MCF 10A (cell line): ENCODE measurements around the gene RPP14. TPM values are rescaled to one million over a fixed set of nuclear protein-coding genes. Genes with fewer than 3 reads are reported as not detected.
A peak's percentile ranks its signal among the peaks of the same experiment; 100 is the strongest.

ENCODE experiments used
- BruUV-seq: library from RNA; stranded (reverse); fragments of 400-500 nt; replicated peaks from 2 replicates; lab custom pipeline; 2021; lab: Mats Ljungman, UMichigan
- CTCF ChIA-PET: fragments of 300-600 bp; sonication (Branson Sonifier 250); formaldehyde crosslinking; extraction: SDS; loops from one replicate; lab custom pipeline; 2021; ENCODE audit warnings: antibody characterized with exemption, inconsistent platforms; lab: Yijun Ruan, JAX
- POLR2A ChIA-PET: fragments of 300-600, 350-650 bp; sonication (Branson Sonifier 250); formaldehyde crosslinking; extraction: SDS; loops from one replicate; lab custom pipeline; 2020; ENCODE audit warnings: antibody characterized with exemption, inconsistent platforms; lab: Yijun Ruan, JAX
- DNase-seq: peaks from one replicate; pipeline ENCODE4 v3.0.0-alpha.2; 2018; ENCODE audit not compliant: unreplicated experiment
- H3K27ac Mint-ChIP-seq: one replicate; pipeline ENCODE4 v1.8.0; 2022; ENCODE audit warnings: mild to moderate bottlenecking, low read depth, mixed read lengths; ENCODE audit not compliant: unreplicated experiment
- H3K27me3 Mint-ChIP-seq: one replicate; pipeline ENCODE4 v1.8.0; 2022; ENCODE audit warnings: mixed read lengths; ENCODE audit not compliant: insufficient read depth, unreplicated experiment
- H3K36me3 Mint-ChIP-seq: one replicate; pipeline ENCODE4 v1.8.0; 2022; ENCODE audit warnings: mild to moderate bottlenecking, moderate library complexity, mixed read lengths; ENCODE audit not compliant: insufficient read depth, unreplicated experiment
- H3K4me1 Mint-ChIP-seq: one replicate; pipeline ENCODE4 v1.8.0; 2022; ENCODE audit warnings: mixed read lengths; ENCODE audit not compliant: insufficient read depth, unreplicated experiment
- H3K4me3 Mint-ChIP-seq: one replicate; pipeline ENCODE4 v1.8.0; 2022; ENCODE audit warnings: mild to moderate bottlenecking, moderate library complexity, mixed read lengths; ENCODE audit not compliant: unreplicated experiment
- H3K9me3 Mint-ChIP-seq: one replicate; pipeline ENCODE4 v1.8.0; 2022; ENCODE audit warnings: mixed read lengths; ENCODE audit not compliant: unreplicated experiment
- intact Hi-C: fragments of 100-400 bp; cut with micrococcal nuclease; formaldehyde crosslinking; loops from 2 replicates; pipeline ENCODE4 v1.14.1; 2022
- total RNA-seq: library from RNA; stranded (reverse); gene quantifications from 2 replicates; pipeline ENCODE4 v1.2.3, GENCODE V29; 2022
- TF ChIP-seq, protein P1 (sequence below): fragments of 200-600 bp; IDR thresholded peaks from one replicate; pipeline ENCODE4 v1.8.0; 2022; ENCODE audit warnings: antibody characterized with exemption, mild to moderate bottlenecking; ENCODE audit not compliant: unreplicated experiment

The RPP14 gene
- total RNA-seq, 1 experiment from 2014 or later: 20.0 TPM

DNA sequence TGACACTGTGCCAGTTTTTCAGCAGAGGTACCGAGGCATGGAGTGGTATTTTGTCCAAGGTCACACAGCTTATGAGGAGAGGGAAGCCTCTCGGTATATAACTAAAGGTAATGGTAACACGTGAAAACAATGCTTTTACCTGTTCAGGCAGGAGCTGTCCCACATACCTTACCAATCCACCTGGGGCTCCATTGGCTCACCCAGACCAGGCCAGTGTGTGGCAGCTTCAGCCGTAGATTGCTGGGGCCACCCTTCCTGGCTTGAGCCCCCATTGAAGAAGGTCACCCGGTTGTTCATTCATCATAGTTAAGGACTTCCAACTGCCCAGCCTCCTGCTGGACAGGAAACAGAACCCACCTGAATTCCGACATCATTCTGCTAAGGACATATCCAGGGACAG is 9.2 kb upstream of the RPP14 start:
- Mint-ChIP-seq H3K36me3 (no peaks in the 10 kb centered on the region), H3K9me3 (no peaks in the 10 kb centered on the region), H3K27ac (no peak overlapping the region), H3K4me3 (no peak overlapping the region), H3K4me1 (no peaks in the 10 kb centered on the region), H3K27me3 (peaks cover 10% of the 10 kb centered on the region)
- ChIA-PET POLR2A (interaction anchor here (1.3 kb wide), 1 partner anchor 58 kb away, joined by 4 read pairs; no protein-coding TSS in a partner anchor), CTCF (interaction anchor here (0.7 to 10.5 kb wide), 5 partner anchors 9 to 119 kb away, joined by 3 to 254 read pairs (median 8); partner anchors contain the start of genes HTD2 and RPP14)
- TF ChIP-seq, protein P1, sequence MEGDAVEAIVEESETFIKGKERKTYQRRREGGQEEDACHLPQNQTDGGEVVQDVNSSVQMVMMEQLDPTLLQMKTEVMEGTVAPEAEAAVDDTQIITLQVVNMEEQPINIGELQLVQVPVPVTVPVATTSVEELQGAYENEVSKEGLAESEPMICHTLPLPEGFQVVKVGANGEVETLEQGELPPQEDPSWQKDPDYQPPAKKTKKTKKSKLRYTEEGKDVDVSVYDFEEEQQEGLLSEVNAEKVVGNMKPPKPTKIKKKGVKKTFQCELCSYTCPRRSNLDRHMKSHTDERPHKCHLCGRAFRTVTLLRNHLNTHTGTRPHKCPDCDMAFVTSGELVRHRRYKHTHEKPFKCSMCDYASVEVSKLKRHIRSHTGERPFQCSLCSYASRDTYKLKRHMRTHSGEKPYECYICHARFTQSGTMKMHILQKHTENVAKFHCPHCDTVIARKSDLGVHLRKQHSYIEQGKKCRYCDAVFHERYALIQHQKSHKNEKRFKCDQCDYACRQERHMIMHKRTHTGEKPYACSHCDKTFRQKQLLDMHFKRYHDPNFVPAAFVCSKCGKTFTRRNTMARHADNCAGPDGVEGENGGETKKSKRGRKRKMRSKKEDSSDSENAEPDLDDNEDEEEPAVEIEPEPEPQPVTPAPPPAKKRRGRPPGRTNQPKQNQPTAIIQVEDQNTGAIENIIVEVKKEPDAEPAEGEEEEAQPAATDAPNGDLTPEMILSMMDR: no peak
- no TSS peak for BruUV-seq
- intact Hi-C loops: no loop called here
- no peak for DNase-seq

DNA sequence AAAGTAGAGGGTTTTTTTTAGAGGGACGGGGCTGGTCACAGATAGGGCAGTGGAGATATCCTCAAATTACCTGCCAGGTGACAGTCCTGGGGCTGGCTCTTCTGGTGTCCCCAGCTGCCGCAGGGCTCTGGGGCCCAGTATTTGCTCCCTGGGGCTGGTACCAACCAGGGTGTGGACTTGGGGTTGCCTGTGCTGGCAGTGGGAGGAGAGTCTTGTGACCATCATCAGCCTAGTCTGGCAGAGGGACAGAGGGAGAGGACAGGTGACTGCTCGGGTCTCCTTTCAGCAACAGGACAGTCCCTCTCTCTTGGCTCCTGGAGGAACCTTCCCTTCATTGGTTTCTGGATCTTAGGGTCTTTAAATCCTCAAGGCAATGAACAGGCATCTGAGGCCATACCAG is 7.9 kb upstream of the RPP14 start:
- no peak for DNase-seq
- H3K36me3 Mint-ChIP-seq: no peaks in the 10 kb centered on the region
- TF ChIP-seq, protein P1: no peak
- H3K27ac Mint-ChIP-seq: peak overlapping the region; percentile 19
- no TSS peak for BruUV-seq
- H3K4me3 Mint-ChIP-seq: no peak overlapping the region
- CTCF ChIA-PET: interaction anchor here (0.6 to 10.5 kb wide), 13 partner anchors 8 to 1129 kb away, joined by 3 to 254 read pairs (median 8); partner anchors contain the start of genes HTD2 and RPP14
- H3K9me3 Mint-ChIP-seq: no peaks in the 10 kb centered on the region
- H3K4me1 Mint-ChIP-seq: no peaks in the 10 kb centered on the region
- POLR2A ChIA-PET: interaction anchor here (0.5 to 5.5 kb wide), 2 partner anchors 16 to 111 kb away, joined by 3 to 71 read pairs; no protein-coding TSS in a partner anchor
- peaks cover 11% of the 10 kb centered on the region for H3K27me3 Mint-ChIP-seq
- intact Hi-C loops: no loop called here

DNA sequence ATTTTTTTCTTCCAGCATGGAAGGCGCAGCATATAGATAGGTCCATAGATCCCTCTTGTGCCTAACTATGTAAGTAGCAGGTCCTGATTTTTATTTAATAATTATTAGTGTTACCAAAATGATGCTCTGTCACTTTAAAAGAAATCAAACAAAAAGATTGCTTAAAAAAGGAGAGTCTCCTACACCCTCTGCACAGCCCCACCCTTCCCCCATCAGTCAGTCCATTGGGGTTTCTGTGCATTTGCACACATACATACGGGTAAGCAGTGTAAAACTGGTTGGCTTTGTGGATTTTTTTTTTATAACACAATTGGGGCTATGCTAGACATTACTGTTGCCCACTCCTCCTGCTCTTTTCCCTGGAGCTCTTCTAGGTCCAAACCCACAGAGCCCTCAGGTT is 7.0 kb upstream of the RPP14 start:
- Mint-ChIP-seq H3K4me3 (no peak overlapping the region), H3K36me3 (no peaks in the 10 kb centered on the region), H3K27me3 (peaks cover 11% of the 10 kb centered on the region), H3K4me1 (no peaks in the 10 kb centered on the region), H3K9me3 (no peaks in the 10 kb centered on the region), H3K27ac (no peak overlapping the region)
- intact Hi-C loops: no loop called here
- POLR2A ChIA-PET: interaction anchor here (1.7 to 5.5 kb wide), 2 partner anchors 61 to 112 kb away, joined by 9 to 71 read pairs; partner anchors contain the start of gene ABHD6
- DNase-seq: no peak
- TF ChIP-seq, protein P1: no peak
- CTCF ChIA-PET: interaction anchor here (0.8 to 10.5 kb wide), 19 partner anchors 7 to 293 kb away, joined by 3 to 254 read pairs (median 6); no protein-coding TSS in a partner anchor
- no TSS peak for BruUV-seq

DNA sequence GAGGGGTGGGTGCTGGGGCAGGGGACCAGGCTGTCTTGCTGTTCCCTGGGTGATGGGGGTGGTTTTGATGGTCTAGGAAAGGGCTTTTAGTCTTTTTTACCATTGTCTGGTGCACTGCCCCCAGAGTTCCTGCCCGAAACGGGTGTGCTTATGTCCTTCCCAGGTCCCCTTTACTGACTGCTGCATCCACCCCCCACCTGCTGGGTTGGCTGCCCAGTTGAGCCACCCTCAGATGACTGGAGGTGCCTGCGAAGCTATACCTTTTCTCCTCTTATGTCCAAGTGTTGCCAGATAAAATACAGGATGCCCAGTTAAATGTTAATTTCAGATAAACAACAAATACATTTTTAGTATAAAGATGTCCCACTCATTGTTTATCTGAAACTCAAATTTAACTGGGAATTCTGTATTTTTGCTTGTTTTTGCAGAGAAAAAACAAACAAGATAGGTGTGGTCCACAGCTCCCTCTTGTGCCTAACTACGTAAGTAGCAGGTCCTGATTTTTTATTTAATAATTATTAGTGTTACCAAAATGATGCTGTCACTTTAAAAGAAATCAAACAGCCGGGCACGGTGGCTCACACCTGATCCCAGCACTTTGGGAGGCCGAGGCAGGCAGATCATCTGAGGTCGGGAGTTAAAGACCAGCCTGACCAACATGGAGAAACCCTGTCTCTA is 6.1 kb upstream of the RPP14 start:
- TF ChIP-seq, protein P1: peak; percentile 54
- Mint-ChIP-seq H3K4me1 (no peaks in the 10 kb centered on the region), H3K27me3 (peaks cover 11% of the 10 kb centered on the region), H3K27ac (no peak overlapping the region), H3K9me3 (no peaks in the 10 kb centered on the region), H3K4me3 (no peak overlapping the region), H3K36me3 (no peaks in the 10 kb centered on the region)
- intact Hi-C loops: loop anchor here (1.0 to 10.0 kb wide), 4 partner anchors 63 to 345 kb away; partner anchors contain the start of gene ABHD6
- peak; percentile 38 for DNase-seq
- CTCF ChIA-PET: interaction anchor here (0.6 to 10.5 kb wide), 28 partner anchors 8 to 294 kb away, joined by 3 to 254 read pairs (median 5); no protein-coding TSS in a partner anchor
- POLR2A ChIA-PET: interaction anchor here (0.9 to 5.5 kb wide), 6 partner anchors 34 to 113 kb away, joined by 3 to 71 read pairs (median 7); partner anchors contain the start of gene ABHD6
- BruUV-seq: no TSS peak
